HG03575 (cell line): ENCODE data around the gene ZFYVE9.
"Not testable (repeated sequence)": the region's sequence is repeated elsewhere in the genome, so short reads cannot be mapped to it uniquely, and the experiment has no call there.

Source experiments
- ATAC-seq: cut with Tn5 transposase; IDR thresholded peaks from one replicate; pipeline ENCODE4 v1.9.1; 2021; ENCODE audit not compliant: unreplicated experiment, insufficient number of reproducible peaks, low FRiP score; ENCODE audit errors: extremely low read depth

The ZFYVE9 gene

DNA sequence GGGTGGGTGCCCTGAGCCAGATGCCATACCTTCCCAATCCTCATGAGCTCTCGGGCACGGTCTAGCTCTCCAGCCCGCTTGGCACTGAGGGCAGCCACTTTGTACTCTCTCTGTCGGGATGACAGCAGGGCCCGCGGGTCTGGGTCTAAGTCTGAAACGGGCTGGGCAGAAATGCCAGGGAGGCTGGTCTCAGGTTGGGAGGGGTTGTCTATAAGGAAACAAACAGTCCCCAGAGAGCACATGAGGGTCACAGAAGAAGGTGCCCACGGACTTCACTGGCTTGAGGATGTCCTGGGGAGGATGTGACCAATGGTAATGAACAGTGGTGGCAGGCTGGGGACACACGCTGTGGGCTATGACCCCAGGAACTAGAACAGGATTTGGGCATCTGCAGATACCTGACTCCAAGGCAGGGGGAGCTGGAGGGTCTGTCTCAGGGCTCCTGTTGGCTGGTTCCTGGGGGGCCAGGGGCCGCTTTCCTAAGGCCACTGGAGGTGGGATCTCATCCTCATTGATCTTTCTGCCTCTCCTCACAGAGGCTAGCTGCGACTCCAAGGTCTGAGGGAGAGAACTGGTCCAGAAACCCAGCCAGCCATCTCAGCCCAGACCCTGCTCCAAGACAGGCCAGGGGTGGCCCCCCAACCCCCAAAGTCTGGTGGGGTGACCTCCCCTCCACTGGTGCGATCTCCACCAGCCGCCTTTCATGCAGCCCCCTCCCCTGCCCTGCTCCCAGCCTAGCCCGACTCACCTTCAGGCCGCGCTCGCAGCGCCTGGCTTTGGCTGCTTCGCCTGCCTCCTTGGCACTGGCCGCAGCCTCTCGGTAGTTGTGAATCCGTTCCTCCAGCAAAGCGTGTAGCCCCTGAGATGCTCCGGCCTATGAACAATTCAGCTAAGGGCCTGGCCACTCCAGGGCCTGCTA lies 218.0 kb downstream of the ZFYVE9 start:
- no peak for ATAC-seq

DNA sequence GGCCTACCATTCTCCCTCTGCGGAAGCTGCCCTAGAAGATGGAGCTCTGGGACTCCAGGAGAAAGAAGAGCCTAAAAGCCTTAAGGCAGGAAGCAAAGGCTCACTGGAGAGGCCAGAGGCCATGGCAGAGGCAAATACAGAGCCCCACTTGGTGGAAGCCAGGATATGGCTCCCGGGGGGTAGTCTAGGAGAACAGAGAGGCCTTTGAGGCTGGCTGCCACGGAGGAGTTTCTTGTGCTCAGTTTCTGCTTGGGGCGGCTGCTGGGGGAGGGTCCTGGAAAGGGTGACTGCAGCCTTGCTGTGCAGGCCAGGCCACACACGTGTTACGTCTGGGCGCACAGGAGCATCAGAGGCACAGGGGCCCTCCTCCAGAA lies 218.7 kb downstream of the ZFYVE9 start:
- ATAC-seq, result no peak

- no peak for ATAC-seq
Observed at GRCh38 chr1:52364235-52364839, 222.4 kb downstream of the ZFYVE9 start.

GRCh38 chr1:52365071-52365745 lies 223.3 kb downstream of the ZFYVE9 start:
- no peak for ATAC-seq

GRCh38 chr1:52365746-52366516 lies 224.0 kb downstream of the ZFYVE9 start, which contains the start of gene CC2D1B:
TSS of gene CC2D1B (minus strand) at chr1:52366205. CDS start at chr1:52364620, 1,585 bp downstream.
- ATAC-seq, result peak; percentile 72

GRCh38 chr1:52366517-52366827 lies 224.6 kb downstream of the ZFYVE9 start:
- ATAC-seq, result no peak

- no peak for ATAC-seq
Observed at GRCh38 chr1:52367272-52367671, 225.4 kb downstream of the ZFYVE9 start.

DNA sequence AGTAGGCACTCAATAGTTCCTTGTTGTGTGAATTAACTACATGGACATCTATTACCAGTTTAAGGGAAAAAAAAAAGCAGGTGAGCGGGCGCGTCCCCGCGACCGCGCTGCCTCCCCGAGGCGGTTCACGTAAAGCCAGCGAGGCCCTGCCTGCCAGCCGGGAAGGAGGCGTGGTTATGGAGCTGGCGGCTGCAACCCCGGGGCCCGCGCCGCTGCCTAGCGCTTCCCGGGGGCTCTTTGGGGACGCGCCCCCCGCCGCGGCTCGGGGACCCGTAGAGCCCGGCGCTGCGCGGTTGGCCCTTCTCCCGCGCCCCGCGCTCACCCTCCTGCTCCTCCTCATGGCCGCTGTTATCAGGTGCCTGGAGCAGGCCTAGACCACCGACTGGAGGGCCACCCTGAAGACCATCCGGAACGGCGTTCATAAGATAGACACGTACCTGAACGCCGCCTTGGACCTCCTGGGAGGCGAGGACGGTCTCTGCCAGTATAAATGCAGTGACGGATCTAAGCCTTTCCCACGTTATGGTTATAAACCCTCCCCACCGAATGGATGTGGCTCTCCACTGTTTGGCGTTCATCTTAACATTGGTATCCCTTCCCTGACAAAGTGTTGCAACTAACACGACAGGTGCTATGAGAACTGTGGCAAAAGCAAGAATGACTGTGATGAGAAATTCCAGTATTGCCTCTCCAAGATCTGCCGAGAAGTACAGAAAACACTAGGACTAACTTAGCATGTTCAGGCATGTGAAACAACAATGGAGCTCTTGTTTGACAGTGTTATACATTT lies 226.7 kb downstream of the ZFYVE9 start:
- ATAC-seq, result no peak

GRCh38 chr1:52369851-52370250 lies 228.0 kb downstream of the ZFYVE9 start:
- ATAC-seq, result not testable (repeated sequence)

DNA sequence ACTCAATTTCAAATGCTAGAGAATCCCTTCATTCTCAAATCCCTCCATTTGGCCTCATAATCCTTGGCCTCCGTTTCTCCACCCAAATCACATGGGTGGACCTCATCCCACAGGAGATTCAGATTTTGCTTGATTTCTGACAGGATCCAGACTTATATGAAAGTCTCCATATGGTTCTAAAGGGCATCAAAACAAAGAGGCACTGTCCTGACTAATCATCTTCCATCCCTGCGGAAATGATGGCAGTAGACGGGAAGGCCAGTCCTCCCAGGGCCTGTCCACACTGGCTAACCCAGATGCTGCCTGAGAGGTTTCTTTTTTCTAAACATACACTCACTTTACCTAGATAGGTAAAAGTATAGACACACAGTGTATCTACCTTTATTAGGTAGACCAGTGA lies 243.5 kb downstream of the ZFYVE9 start:
- no peak for ATAC-seq

DNA sequence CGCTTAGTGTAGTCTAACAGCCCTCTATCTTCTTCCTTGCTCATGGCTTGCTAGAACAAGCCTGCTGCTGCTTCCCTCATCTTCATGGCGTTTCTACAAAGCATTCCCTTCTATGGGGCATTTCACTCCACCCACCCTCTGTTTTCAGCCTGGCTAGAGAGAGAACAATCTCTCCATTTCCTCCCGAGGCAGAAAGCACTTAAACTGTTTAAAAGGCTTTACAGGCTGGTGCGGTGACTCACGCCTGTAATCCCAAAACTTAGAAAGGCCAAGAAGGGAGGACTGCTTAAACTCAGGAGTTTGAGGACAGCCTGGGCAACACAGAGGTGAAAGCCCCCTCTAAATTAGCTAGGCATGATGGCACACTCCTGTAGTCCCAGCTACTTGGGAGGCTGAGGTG lies 244.6 kb downstream of the ZFYVE9 start:
- no peak for ATAC-seq

GRCh38 chr1:52393174-52393573 lies 251.3 kb downstream of the ZFYVE9 start:
- ATAC-seq, result no peak
